Lower leg skin (tissue), 4 donors: ENCODE measurements around the gene P3R3URF. TPM values are rescaled to one million over a fixed set of nuclear protein-coding genes. Genes with fewer than 3 reads are reported as not detected.

Experiments
- DNase-seq, 2 donors: peaks; one replicate each; pipeline ENCODE4 v3.0.0-alpha.2; 2019; ENCODE audit warnings: low spot score in 2 of 2
- H3K4me3 ChIP-seq: fragments of 200-600 bp; sonication (generic); 2 replicates; pipeline ENCODE4 v1.5.1; 2017; ENCODE audit warnings: mild to moderate bottlenecking, low read depth; ENCODE audit not compliant: poor library complexity, severe bottlenecking
- CTCF ChIP-seq, 3 donors: fragments of 450-650 bp; IDR thresholded peaks; one replicate each; pipeline ENCODE4 v1.5.1; 2016; ENCODE audit warnings: antibody characterized with exemption in 3 of 3, mild to moderate bottlenecking in 3 of 3, moderate library complexity in 2 of 3
- POLR2A ChIP-seq, 2 donors: fragments of 450-650 bp; IDR thresholded peaks; one replicate each; pipeline ENCODE4 v1.6.1; 2016 to 2017; ENCODE audit warnings: antibody characterized with exemption in 2 of 2, mild to moderate bottlenecking in 1 of 2, moderate library complexity in 1 of 2
- WGBS, 2 donors: methylation state at CpG; one replicate each; pipeline ENCODE4 v1.1.5; 2018; 5-methylcytosine and 5-hydroxymethylcytosine counted together
- intact Hi-C: fragments of 100-400 bp; cut with DNase I; formaldehyde crosslinking; loops from one replicate; pipeline ENCODE4 v1.15.0; 2023; ENCODE audit warnings: low total_unique reads
- total RNA-seq, 4 donors: library from RNA; depleted of rRNA; stranded (reverse); fragments of >200 nt; gene quantifications; one replicate each; pipeline ENCODE4 v1.1.0, GENCODE V29; 2016

The P3R3URF gene
- total RNA-seq, 4 donors from 2014 or later = not detected

- no peak for DNase-seq
- 81 to 87% methylated on average over 12 to 16 of the region's 18 CpGs for WGBS, 2 donors
- no peak for TF ChIP-seq POLR2A (IDR thresholded peaks at IDR 0.05)
- no peak for TF ChIP-seq CTCF (IDR thresholded peaks at IDR 0.05)
- no peak overlapping the region for H3K4me3 ChIP-seq
- intact Hi-C loops = loop anchor here (5.0 kb wide), 1 partner anchor 183 kb away; no protein-coding TSS in a partner anchor
Observed at GRCh38 chr1:46219551-46220520, 43.5 kb upstream of the P3R3URF start.

DNA sequence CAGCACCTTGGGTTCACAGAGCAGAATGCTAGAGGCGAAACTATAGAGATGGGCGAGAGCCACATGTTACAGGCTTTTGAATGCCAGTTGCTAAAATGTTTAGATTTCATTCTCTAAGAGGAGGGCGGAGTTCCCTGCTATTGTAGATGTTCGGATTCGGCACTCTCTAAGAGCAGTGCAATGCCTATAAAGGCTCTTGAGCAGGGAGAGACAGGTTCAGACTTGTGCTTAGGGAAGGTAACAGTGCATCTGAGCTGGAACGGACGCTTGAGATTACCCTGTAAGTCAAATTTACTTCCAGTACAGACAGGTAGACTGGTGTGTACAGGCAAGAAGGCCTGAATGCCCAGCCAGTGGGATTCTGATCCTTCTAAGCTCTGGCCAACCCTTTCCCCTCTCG, 42.2 kb upstream of the P3R3URF start:
- no peak overlapping the region for H3K4me3 ChIP-seq
- no peak for TF ChIP-seq CTCF (IDR thresholded peaks at IDR 0.05)
- no peak for TF ChIP-seq POLR2A (IDR thresholded peaks at IDR 0.05)
- 51 to 55% methylated on average over 8 of the region's 8 CpGs for WGBS, 2 donors
- intact Hi-C loops = no loop called here
- DNase-seq = no peak

DNA sequence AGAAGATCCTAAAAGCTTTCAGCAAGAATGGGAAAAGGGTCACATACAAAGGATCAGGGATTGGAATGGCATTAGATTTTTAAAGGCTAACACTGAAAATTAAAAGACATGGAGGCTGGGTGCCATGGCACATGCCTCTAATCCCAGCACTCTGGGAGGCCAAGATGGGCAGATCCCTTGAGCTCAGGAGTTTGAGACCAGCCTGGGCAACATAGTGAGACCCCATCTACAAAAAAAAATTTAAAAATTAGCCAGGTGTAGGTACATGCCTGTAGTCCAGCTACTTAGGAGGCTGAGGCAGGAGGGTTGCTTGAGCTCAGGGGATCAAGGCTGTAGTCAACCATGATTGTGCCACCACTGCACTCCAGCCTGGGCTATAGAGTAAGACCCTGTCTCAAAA, 39.2 kb upstream of the P3R3URF start:
- intact Hi-C loops = no loop called here
- no peak overlapping the region for H3K4me3 ChIP-seq
- TF ChIP-seq POLR2A (IDR thresholded peaks at IDR 0.05) (no peak), CTCF (IDR thresholded peaks at IDR 0.05) (no peak)
- DNase-seq = no peak

DNA sequence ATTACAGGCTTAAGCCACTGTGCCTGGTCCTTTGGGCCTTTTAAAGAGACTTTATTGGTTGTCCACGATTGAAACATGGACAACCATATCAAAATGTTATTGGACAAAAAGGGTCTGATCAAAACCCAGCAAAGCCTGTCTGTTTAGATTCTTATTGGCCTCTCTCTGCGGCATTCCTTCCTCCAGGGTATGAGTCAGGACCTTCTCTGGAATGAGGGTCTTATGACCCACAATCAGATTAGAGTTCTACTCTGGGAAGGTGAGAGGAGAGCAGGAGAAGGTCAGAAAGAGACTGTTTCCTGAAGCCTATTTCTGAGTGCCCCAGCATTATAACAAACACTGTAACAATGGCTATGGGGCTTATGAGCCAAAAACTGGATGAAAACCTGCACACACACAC, 34.8 kb upstream of the P3R3URF start:
- TF ChIP-seq CTCF (IDR thresholded peaks at IDR 0.05) (no peak), POLR2A (IDR thresholded peaks at IDR 0.05) (no peak)

GRCh38 chr1:46210561-46210960, 34.3 kb upstream of the P3R3URF start:
- 95 to 97% methylated on average over 3 of the region's 3 CpGs for WGBS, 2 donors
- no peak overlapping the region for H3K4me3 ChIP-seq
- DNase-seq = no peak
- no peak for TF ChIP-seq POLR2A (IDR thresholded peaks at IDR 0.05)
- intact Hi-C loops = no loop called here

More for the DNA sequence above, 34.8 kb upstream of the P3R3URF start:
- WGBS, 2 donors = 59 to 83% methylated on average over 2 of the region's 2 CpGs
- intact Hi-C loops = no loop called here
- no peak for DNase-seq
- H3K4me3 ChIP-seq = no peak overlapping the region

GRCh38 chr1:46206399-46206798, 30.1 kb upstream of the P3R3URF start:
- DNase-seq = no peak
- intact Hi-C loops = no loop called here
- 77 to 90% methylated on average over 2 of the region's 2 CpGs for WGBS, 2 donors
- H3K4me3 ChIP-seq = no peak overlapping the region
- TF ChIP-seq POLR2A (IDR thresholded peaks at IDR 0.05) (no peak), CTCF (IDR thresholded peaks at IDR 0.05) (no peak)
